Daoy (cell line): ENCODE results near the gene PLEKHG3. TPM values are rescaled to one million over a fixed set of nuclear protein-coding genes. Genes with fewer than 3 reads are reported as not detected.
A peak's percentile ranks its signal among the peaks of the same experiment; 100 is the strongest.

Experiments
- DNase-seq: peaks from one replicate; pipeline ENCODE4 v3.0.0-alpha.2; 2015; ENCODE audit warnings: low read depth
- total RNA-seq: library from RNA; depleted of rRNA; stranded (reverse); fragments of >200 nt; shearing (Covaris generic); gene quantifications from 2 replicates; pipeline ENCODE4 v1.2.3, GENCODE V29; 2014

The PLEKHG3 gene
- total RNA-seq, 1 experiment from 2014 or later, result 30.9 TPM

DNA sequence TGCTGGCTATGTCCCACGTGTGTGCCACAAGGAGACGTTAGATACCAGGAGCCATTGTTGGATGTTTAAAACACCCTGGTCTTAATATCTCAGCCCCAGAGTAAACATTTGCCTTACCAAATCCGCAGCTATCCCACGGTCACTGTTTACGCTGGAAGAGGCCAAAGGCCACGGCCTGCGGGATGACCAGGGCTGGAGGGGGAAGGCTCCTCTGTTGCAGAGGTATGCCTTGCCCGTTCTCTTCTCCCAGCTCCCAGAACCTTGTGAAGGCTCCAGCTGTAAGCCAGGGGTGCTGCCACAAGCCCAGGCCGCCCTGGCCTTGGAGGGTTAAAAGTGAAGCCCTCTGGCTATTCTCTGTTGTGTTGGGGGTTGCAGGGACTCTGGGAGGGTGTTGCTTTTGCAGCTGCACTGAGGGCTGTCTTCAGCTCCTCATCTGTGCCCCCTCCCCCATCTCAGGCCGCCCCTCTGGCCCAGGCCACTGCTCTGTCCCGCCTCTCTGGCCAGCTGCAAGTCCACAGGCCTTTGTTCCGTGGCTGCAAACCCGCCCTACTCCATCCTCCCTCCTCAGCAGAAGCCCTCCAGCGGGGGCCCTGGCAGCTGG is 2.5 kb downstream of the PLEKHG3 start:
- DNase-seq, result no peak

DNA sequence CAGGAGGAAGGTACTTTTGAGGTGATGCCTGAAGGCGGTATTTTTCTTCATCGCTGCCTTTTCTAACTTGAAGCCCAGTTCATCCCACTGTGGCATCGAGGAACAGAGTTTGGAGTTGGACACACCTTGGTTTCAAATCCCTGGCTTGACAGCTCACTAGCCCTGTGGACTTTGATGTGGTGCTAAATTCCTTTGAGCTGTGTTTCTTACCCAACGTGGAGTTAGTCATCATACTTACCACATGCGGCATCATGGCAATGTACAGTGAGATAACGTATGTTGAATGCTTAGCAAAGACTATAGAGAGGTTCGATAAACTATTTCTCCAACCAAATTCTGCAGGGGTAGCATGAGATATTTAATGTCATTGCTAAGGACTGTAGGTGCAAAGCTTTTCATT is 3.4 kb downstream of the PLEKHG3 start:
- DNase-seq, result peak; percentile 93

DNA sequence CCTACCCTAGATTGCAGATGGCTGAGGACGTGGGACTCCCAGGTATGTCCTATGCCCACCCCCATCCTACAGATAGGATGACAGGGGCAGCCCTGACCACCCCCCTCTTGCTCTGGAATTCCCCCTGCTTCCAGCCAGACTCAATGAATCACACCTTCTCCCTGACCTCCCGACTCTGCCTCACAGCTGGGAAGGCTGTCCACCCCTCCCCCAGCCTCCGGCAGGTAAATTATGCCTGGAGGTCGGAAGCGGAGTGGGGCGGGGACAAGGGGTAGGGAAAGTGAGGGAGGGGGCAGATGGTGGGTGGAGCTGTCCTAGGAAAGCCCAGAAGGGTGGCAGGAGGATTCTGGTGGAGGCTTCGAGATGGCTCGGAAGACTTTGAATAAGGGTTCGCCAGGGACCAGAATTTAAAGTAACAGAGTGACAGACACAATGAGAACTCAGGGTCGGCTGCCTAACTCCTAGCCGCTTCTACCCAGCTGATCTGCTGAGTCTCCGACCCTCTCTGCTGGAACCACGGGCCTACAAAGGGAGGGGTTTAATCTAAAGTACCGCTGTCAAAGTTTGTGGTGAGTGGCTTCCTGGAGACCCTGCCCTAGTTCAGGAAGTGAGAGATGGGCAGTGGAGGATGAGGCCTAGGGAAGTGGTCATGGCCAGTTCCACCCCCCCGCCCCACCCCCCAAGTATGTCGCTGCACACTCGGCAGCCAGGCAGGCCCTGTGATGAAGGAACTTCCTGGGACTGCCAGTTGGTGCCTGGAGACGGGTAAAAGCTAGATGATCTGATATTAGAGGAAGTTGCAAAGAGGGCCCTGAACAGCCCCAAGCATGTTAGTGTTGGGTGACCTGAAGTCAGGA is 4.2 kb downstream of the PLEKHG3 start:
- peak; percentile 84 for DNase-seq

DNA sequence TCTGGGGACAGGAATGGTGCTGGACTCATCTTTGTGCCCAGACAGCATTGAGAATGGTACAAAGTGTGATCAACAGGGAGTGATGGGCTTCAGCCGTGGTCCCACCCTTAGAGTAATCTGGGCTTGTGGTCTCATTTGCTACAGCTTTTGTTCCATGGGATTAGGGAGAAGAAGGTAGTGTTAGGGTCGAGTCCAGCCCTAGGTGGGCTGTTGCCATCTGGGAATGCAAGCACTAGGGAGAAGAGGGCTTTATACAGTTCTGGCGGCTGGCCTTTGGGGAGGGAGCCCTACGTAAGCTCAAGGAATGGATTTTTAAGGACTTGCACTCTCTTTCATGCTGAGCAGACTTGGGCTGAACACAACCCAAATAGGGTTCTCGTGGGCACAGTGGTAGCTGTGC is 4.9 kb downstream of the PLEKHG3 start:
- no peak for DNase-seq

DNA sequence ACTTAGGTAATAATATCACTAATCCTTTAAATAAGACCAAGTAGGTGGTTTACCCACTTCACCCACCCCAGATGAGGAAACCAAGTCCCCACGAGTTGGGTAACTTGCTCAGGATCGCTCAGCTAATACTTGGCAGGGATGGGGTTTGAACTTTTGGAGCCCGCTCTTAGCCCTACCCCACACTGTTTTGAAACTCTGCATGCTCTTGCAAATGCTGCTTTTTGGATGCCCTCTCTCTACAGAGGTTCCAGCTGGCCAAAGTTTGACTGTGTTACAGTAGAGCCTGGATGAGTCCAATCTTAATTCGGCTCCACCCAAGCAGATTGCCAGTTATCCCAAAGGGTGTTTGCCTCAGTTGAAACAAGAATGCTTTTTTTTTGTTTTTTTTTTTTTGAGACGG is 6.8 kb downstream of the PLEKHG3 start:
- no peak for DNase-seq

DNA sequence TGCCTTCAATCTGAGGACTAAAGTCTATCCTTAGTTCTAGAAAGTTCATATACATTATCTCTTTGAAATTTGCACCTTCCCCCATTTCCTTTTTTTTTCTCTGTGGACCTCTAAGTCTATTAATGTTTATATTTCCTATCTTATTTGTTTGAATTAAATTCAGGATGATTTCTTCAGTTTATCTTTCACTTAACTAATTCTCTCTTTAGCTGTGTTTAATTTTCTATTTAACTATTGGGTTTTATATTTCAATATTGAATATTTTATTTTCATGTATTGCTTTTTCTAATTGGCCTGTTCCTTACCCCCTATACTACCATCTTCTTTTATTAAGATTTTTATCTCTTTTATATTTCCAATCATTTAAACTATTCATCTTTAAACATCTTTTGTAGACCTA is 9.5 kb downstream of the PLEKHG3 start:
- DNase-seq, result no peak

DNA sequence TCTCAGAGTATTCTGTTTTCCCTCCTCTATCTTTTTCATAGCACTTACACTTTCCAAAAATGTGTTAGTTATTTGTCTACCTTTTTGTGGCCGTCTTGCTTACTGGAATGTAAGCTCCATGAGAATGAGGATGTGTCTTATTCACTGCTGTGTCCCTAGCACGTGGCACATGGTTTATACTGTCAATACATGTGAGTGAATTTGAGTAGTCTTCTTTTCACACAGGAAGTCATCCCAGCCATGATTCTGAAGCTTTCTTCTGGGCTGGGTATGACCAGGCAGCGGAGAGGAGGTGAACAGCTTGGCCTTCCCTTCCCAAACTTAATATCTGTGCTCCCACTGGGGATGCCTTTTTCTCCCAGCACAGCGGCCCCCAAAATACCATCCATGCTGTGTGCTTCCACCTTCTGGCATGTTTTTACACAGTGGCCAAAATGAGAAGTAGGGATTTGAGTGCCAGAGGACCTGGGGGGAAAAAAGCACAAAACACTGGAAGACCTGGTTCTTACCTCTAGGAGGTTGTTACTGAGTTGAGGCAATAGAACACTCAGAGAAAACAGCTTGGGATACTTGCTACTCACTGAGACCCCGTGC is 10.3 kb downstream of the PLEKHG3 start:
- no peak for DNase-seq

DNA sequence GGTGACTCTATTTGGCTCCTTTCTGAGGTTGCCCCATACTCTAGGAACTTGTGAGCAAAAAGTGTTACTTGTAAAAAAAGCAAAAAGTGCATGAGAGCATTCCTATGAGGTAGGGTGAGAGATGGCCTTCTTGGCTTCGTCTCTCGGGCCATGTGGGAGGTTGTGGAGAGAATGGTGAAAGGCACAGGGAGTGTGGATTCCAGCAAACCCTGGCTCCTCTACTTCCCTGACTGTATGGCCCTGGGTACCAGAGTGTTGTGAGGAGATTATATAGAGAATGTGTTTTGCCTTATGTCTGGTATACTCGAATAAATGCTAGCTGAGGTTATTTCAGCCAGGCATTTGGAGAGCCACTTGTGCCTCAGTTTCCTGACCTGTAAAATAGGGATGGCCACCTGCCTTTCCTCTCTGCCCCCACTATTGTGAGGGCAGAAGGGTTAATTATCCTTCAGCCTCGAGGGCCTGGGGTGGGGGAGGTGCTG is 11.0 kb downstream of the PLEKHG3 start:
- no peak for DNase-seq

DNA sequence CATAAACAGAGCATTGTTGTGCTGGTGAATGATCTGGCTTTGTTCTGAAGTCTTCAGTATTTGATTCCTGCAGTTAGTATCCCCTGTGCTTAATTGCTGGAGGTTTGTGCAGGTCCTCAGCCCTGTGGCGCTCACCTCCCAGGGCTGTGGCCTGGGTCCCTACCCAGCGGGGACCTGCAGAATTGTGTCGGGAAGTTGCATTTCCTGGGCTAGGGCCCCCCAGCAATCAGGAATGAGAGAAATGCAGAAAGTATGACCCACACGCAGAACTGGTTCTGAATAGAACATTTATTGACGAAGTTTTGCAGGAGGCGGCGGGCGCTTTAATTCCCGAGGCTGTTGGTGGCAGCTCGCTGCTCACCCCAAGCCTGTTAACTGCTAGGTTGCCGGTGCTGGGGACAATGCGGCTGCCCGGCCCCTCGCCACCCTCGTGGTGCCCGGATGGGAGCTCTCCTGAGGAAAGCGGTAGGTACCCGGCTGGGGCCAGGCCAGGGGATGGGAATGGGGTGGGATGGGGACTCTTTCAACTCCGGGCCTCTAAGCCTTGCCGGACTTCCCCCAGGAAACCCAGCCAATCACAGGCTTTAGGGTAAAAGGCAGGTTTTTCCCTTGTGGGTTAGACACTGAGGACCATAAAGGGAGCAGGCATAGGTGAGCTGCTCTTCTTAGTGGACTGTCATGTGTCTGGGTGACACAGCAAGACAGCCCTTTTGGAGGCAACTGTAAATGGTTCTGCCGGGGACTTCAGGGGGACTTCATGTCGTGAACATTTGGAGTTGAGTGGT is 11.6 kb downstream of the PLEKHG3 start:
- DNase-seq, result no peak

DNA sequence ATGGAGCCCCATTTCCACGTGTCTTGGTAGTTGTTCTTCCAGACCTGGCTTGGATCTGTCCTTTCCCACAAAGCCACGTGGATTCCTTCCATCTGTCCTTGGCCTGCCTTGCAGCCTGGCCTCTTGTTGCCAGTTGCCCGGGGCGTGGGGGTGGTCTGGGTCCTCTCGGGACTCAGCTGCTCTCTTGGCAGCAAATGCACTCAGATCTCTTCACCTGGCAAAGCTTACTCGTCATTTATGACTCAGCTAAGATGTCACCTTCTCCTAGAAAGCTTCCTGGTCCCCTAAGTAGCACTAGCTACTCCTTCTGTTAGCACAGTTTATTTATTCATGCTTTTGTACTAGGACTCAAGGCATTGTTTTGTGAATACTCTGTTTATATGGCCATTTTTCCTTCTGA is 13.6 kb downstream of the PLEKHG3 start:
- no peak for DNase-seq

DNA sequence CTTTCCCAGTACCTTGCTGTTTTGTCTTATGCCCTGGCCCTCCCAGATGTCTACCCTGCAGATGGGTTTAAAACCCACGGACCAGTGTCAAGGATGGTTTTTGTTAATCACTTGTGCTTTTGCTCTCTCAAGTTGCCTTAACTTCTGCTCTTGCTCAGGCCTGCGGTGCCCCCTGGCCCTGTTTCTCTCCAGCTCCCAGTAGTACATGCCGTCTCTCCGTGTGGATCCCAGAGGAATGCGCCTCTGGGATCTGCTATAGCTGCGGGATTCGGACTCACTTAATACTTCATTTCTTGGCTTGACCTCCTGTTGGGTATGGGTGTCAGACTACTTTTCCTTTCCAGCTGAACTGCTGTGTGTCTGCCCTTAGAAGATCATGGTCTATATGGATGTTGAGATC is 14.5 kb downstream of the PLEKHG3 start:
- no peak for DNase-seq

DNA sequence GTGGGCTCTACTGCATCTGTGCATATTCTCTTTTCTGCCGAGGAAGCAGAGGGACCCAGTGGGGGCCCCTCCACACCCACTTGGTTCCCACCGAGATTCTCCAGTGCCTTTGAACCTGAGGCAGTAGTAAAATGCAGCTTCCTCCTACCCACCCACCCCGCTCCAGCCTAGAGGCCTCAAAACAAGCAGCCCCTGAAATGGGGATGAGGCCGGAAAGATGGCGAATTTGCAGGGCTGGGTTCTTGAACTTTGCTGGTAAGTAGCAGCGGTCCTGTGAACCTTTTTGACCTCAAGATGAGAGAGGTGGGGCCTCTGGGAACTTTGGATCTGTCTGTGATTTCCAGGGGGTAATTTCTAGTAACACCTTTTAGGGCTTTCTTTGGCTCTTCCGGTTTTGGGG is 15.4 kb downstream of the PLEKHG3 start:
- no peak for DNase-seq

DNA sequence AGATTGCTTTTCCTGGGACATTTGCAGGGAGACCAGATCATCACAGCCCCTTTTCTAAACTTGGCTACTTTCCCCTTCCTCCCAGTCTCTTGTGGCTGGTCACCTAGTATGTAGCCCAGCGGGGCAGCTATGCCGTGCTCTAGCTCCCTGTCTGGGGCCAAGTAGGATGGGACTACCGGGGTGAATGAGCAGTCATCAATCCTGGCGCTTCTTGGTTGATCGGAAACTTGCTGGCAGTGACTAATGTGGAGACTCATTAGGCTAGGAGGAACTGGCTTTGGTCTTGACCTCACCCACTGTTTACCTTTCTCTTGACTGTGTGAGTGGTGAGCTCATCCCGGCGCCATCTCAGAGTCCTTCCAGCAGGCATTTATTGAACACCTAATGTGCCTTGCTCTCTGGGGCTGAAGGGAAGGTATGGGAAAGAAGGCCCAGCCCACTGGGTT is 15.9 kb downstream of the PLEKHG3 start:
- DNase-seq, result peak; percentile 96

DNA sequence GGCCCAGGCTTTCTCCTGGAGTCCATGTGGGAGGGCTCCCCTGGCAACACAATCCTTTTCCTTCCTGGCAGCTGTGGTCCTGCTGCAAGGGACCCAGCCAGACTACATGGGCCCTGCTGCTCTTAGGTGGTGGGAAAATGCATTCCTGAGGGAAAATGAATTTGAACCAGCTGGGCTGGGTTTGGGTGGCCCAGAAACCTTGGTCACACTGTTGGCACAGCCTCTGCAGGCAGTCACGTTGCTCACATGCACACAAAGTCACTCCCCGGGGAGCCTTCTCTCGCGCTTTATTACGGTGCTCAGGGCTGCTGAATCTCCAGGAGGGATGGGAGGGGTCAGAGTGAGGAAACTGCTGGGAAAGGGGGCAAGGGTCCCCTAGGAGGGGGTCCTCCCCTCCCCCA is 17.2 kb downstream of the PLEKHG3 start:
- DNase-seq, result peak; percentile 91

DNA sequence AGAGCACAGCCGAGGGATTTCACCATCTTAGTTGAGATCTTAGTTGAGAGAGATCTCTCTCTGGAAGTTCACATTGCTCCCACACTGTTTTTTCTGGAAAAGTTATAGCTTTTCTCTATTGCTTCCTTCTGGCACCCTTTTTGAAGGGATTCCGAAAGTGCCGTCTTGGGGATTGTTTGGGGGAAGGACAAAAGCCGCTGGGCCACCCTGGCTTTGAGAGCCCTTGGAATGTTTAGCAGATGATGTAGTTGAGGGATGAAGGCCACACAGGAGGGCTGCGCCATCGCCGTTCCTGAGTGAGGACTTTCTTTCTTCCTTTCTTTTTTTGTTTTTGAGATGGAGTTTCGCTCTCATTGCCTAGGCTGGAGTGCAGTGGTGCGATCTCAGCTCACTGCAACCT is 17.7 kb downstream of the PLEKHG3 start:
- DNase-seq, result no peak

DNA sequence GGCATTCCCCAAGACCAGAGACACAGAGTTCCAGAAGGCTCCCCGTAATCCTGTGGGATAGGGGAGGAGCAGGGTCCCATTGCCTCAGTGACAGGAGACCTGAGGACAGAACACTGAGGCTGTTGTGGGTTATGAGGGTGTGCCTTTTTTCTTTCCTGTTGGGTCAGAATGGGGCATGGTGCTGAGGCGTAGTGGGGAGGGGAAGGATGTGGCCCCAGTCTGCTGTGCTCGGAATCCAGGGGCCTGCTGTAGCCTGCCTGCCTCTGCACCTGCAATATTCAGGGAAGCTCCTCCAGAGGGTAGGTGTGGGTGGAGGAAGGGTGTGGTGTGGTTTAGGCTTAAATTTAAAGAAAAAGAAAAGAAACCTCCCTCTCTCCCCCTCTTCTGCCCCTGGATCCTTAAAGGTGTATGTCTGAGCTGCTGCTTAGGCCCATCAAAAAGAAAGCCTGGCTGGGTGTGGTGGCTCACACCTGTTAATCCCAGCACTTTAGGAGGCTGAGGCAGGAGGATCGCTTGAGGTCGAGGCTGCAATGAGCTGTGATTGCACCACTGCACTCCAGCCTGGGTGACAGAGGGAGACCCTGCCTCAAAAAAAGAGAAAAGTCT is 18.7 kb downstream of the PLEKHG3 start:
- DNase-seq, result no peak

DNA sequence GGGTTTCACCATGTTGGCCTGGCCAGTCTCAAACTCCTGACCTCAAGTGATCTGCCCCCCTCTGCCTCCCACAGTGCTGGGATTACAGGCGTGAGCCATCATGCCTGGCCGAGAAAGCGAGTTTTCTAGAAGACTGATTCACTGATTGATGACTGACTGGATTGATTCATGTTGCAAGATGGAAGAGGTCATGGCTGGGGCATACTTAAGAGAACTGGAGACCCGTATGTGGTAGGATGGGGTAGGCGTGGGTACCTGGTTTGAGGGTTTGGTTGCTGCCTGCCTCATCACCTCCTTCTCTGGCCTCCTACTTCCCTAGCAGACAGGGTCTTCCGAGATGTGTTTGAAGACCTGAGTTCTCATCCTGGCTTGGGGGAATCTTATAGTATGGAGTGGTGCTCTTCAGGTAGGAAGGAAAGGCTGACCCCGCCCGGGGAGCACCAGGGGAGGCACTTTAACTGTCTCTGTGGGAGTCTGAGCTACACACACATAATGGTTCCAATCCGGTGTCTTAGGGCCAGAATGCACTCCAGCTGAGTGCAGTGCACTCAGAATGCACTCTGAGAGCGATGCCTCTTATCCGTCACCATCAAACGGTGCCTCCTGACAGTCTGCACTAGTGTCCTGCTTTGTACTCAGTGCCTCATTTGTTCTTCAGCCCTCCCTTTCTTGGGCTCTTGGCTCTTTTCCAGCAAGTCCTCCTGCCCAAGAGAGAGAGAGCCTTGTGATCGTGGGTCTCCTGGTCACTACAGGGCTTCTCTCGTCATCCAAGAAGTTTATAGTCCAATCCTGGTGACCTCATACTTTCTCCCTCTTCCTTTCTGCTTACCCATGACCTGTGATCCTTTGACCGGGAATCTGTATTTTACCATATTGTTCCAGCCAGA is 19.7 kb downstream of the PLEKHG3 start:
- no peak for DNase-seq

DNA sequence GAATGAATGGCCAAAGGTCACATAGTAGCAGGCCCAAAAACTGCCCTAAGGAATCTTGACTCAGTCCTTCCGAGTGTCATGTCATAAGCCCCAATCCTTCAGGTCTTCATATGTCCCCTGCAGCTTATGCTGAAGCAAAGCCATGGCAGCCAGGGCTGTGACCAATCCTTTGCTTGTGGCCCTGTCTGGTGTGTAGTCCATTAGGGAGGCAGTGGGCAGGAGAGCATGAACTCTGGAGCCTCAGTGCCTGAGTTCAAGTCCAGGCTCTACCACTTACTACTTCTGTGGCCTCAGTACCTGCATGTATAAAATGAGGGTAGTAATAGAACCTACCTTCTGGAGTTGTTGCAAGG is 20.3 kb downstream of the PLEKHG3 start:
- no peak for DNase-seq

DNA sequence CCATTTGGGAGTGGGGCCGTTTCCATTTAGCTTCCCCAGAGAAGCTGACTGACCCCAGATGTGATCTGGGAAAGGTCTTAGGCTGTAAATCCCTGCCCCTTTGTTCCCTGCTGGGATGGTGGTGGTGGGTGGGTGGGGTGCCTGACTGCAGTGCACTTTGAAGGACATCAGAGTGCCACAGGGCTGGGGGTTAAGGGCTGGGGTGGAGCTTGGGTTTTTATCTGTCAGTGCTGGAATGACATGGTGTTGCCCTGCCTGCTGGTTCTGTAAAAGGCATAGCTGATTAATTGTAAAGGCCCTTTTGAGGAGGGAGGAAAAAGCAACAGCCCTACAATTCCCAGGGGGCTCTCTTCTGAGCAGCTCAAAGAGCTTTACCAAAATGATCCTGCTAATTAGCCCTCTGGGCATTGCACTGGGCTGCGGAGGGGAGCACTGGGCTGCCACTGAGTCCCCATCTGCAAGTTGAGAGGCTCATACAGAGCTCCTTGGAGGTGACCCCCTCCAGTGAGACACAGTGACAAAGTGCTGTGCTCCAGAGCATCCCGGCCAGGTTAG is 21.1 kb downstream of the PLEKHG3 start:
- no peak for DNase-seq

DNA sequence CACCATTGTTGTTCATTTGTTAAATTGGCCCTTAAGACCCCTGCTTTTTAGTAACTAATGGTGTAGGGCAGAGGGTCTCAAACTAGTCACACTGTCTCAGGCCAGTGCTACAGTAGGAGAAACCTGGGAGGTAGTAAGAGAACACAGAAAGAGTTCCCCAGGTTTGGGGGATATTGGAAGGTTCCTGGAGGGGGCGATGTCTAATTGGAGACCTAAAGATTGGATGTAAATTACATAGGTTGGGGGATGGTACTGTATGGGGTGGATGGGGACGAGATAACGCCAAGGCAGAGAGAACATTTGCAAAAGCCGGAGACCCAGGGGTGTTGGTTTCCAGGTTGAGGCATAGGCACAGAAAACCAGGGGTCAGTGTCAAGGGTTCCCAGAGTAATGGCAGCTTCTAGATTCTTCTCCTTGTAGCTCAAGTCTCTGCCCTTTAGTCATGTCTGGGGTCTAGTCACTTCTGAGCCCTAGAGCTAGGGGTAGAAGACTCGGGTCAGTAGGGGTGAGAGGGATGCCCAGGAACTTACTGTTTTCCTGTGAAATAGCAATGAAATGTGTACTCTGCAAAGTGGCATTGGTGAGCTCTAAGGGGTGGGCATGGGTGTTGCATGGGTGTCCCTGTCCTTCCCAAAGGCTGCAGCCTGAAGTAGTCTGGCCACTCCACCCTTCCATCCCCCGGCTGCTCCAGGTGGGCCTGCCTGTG is 21.8 kb downstream of the PLEKHG3 start:
- DNase-seq, result no peak
